ENCODE data around the gene RAPGEF2.

DNA sequence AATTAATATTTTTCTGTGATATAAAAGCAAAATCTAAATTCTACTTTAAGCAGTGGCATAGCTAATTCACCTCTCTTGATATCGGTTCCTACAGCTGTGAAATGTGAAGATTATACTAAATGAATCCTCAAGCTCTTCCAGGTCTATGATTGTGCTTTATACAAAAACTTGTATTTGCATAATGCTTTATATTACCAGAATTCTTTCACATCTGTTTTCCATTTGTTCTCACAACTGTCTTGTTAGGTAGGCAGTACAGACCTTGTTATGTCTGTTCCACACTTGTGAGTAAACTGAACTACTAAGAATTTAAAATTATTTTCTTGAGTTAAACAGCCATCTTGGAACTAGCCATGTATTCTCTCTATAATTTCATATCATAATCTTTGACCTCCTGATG is 184.9 kb downstream of the RAPGEF2 start:
- no peak for TF ChIP-seq EZH2 (IDR thresholded peaks at IDR 0.05; ENCODE audit: low read length)
- TF ChIP-seq, protein P1, sequence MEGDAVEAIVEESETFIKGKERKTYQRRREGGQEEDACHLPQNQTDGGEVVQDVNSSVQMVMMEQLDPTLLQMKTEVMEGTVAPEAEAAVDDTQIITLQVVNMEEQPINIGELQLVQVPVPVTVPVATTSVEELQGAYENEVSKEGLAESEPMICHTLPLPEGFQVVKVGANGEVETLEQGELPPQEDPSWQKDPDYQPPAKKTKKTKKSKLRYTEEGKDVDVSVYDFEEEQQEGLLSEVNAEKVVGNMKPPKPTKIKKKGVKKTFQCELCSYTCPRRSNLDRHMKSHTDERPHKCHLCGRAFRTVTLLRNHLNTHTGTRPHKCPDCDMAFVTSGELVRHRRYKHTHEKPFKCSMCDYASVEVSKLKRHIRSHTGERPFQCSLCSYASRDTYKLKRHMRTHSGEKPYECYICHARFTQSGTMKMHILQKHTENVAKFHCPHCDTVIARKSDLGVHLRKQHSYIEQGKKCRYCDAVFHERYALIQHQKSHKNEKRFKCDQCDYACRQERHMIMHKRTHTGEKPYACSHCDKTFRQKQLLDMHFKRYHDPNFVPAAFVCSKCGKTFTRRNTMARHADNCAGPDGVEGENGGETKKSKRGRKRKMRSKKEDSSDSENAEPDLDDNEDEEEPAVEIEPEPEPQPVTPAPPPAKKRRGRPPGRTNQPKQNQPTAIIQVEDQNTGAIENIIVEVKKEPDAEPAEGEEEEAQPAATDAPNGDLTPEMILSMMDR (optimal IDR thresholded peaks at IDR 0.05 in 1 of 3, IDR thresholded peaks at IDR 0.05 in 1 of 3, conservative IDR thresholded peaks at IDR 0.05 in 1 of 3; ENCODE audit: extremely low read depth in 1 of 3, insufficient read depth in 2 of 3, low read length in 3 of 3) = no peak

Measured in keratinocyte (primary cell).